GM13976 (cell line): Measurements from ENCODE around the gene CABCOCO1.

ENCODE experiments used
- DNase-seq: peaks from one replicate; pipeline ENCODE4 v3.0.0; 2012; ENCODE audit warnings: low spot score
- CTCF ChIP-seq: IDR thresholded peaks from 2 replicates; pipeline ENCODE4 v1.5.1; 2012; ENCODE audit warnings: borderline replicate concordance, mild to moderate bottlenecking; ENCODE audit not compliant: insufficient read depth; ENCODE audit errors: extremely low read depth, missing control alignments, control extremely low read depth
- in situ Hi-C: fragments of 300-500 bp; cut with MboI; formaldehyde crosslinking; loops from one replicate; pipeline ENCODE4 v1.12.0; 2022; ENCODE audit warnings: low sequenced_read_pairs, mixed read lengths, inconsistent platforms; ENCODE audit not compliant: unreplicated experiment

CABCOCO1 gene

GRCh38 chr10:61655335-61655851 lies 7.3 kb upstream of the CABCOCO1 start:
- no peak for TF ChIP-seq CTCF
- in situ Hi-C loops, result no loop called here

GRCh38 chr10:61663466-61663865 lies 737 bp downstream of the CABCOCO1 start:
- in situ Hi-C loops, result no loop called here
- TF ChIP-seq CTCF, result no peak
- no peak for DNase-seq

More at GRCh38 chr10:61655335-61655851, 7.3 kb upstream of the CABCOCO1 start:
- DNase-seq, result no peak

- no peak for DNase-seq
- in situ Hi-C loops, result no loop called here
- no peak for TF ChIP-seq CTCF
Observed at GRCh38 chr10:61664985-61665384, 2.3 kb downstream of the CABCOCO1 start.

DNA sequence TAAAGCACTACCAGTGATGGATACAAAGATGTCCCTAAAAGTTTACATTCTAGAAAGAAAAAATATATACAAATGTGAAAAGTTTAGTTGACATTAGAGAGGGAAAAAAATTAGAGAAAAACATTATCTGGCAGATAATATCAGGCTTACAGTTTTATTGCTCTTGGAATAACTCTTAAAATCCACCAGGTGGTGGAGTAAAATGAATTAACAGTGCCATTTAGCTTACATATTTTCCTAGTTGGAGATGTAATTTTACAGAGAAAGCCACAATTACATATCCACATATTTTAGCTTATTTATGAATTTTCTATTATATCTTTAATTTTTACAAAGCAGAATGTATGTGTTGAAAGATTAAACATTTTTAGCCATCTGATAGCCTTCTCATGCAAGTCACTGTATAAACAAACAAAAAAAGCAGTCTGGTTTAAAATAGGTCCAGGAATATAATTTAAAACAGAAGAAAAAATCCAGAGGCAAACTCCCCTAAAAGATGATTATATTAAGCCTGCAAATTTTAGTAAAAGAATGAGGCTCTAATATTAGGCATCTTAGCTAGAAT lies 6.5 kb downstream of the CABCOCO1 start:
- no peak for DNase-seq
- in situ Hi-C loops, result no loop called here
- TF ChIP-seq CTCF, result no peak

DNA sequence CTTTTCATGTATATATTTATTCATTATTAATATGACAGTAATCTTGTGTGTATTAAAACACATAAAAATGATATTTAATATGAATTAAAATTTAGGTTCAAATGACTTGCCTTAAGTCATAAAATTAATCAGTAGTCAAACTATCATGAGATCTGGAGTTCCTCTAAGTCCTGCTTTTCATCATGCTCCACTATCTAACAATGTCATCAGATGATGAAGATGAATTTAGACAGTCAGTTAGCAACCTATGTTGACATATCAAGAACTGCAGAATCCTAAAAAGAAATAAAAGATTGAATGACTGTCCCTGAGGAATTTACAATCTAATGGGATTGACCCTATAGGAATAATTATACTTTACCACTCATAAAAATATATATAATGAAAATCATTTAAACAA lies 7.1 kb downstream of the CABCOCO1 start:
- in situ Hi-C loops, result no loop called here
- TF ChIP-seq CTCF, result no peak

GRCh38 chr10:61673360-61673759 lies 10.6 kb downstream of the CABCOCO1 start:
- DNase-seq, result no peak
- in situ Hi-C loops, result no loop called here
- no peak for TF ChIP-seq CTCF

More for the DNA sequence above, 7.1 kb downstream of the CABCOCO1 start:
- DNase-seq, result no peak

DNA sequence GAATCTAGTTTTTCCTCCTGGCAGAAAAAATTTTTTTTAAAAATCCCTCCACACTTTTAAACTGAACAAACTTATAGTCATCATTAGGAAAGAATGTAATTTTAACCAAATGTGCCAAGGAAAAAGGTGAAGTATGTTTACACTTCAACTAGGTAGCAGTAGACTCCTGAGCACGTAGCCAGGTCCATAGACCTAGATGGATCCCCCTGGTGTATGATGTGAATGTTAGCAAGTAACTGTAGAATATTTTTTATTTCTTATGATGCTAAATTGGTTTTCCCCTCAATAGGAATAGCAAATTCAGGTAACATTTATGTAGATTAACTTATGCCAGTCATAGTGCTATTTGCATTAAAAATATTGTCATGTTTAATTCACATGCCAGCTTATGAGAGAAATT lies 19.6 kb downstream of the CABCOCO1 start:
- in situ Hi-C loops, result no loop called here
- no peak for TF ChIP-seq CTCF
- no peak for DNase-seq
